Esophagus squamous epithelium (tissue), 4 donors: ENCODE measurements around the gene PRRT2.

Experiments
- POLR2A ChIP-seq, 4 donors: fragments of 450-650 bp; IDR thresholded peaks; one replicate each; pipeline ENCODE4 v1.6.1; 2017; ENCODE audit warnings: antibody characterized with exemption in 4 of 4, mild to moderate bottlenecking in 4 of 4, moderate library complexity in 3 of 4
- TF ChIP-seq, protein P1 (sequence below), 6 experiments: fragments of 450-650 bp in 4 of 6; fragments of 200-600 bp in 2 of 6; sonication (generic) in 2 of 6; IDR thresholded peaks; one replicate each; pipeline ENCODE4 v1.5.1; 2016 to 2019; ENCODE audit warnings: antibody characterized with exemption in 6 of 6, mild to moderate bottlenecking in 4 of 6, moderate library complexity in 4 of 6

DNA sequence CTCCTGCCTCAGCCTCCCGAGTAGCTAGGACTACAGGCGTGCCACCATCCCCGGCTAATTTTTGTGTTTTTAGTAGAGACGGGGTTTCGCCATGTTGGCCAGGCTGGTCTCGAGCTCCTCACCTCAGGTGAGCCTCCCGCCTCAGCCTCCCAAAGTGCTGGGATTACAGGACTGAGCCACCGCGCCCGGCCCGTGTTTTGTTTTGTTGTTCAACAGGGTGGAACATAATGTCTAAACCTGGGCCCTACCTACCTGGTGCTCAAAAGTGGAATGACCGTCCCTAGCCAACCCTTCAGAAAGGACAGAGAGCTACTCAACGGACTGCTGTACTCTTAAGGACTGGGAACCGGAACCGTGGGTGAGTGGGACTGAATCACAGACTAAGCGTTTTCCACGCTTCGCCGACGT, 22.2 kb upstream of the PRRT2 start:
- TF ChIP-seq, protein P1, sequence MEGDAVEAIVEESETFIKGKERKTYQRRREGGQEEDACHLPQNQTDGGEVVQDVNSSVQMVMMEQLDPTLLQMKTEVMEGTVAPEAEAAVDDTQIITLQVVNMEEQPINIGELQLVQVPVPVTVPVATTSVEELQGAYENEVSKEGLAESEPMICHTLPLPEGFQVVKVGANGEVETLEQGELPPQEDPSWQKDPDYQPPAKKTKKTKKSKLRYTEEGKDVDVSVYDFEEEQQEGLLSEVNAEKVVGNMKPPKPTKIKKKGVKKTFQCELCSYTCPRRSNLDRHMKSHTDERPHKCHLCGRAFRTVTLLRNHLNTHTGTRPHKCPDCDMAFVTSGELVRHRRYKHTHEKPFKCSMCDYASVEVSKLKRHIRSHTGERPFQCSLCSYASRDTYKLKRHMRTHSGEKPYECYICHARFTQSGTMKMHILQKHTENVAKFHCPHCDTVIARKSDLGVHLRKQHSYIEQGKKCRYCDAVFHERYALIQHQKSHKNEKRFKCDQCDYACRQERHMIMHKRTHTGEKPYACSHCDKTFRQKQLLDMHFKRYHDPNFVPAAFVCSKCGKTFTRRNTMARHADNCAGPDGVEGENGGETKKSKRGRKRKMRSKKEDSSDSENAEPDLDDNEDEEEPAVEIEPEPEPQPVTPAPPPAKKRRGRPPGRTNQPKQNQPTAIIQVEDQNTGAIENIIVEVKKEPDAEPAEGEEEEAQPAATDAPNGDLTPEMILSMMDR (IDR thresholded peaks at IDR 0.05), result no peak
- no peak for TF ChIP-seq POLR2A (IDR thresholded peaks at IDR 0.05)
